ENCODE results near the gene GPC4.
"Not testable (repeated sequence)": the region's sequence is repeated elsewhere in the genome, so short reads cannot be mapped to it uniquely, and the experiment has no call there.

Gene GPC4

GRCh38 chrX:133302775-133303445 is 112.4 kb downstream of the GPC4 start:
- no peak for DNase-seq

GRCh38 chrX:133300591-133300990 is 114.7 kb downstream of the GPC4 start:
- no peak for DNase-seq

- no peak for DNase-seq
These were observed 118.0 kb downstream of the GPC4 start for GRCh38 chrX:133297284-133297683.

- no peak for DNase-seq
These were observed 121.2 kb downstream of the GPC4 start for GRCh38 chrX:133294126-133294525.

GRCh38 chrX:133290076-133290475 is 125.2 kb downstream of the GPC4 start:
- DNase-seq: no peak

GRCh38 chrX:133287860-133288259 is 127.4 kb downstream of the GPC4 start:
- DNase-seq: no peak

GRCh38 chrX:133285341-133285740 is 129.9 kb downstream of the GPC4 start:
- no peak for DNase-seq

- DNase-seq: not testable (repeated sequence)
These were observed 136.1 kb downstream of the GPC4 start for GRCh38 chrX:133279112-133279730.

GRCh38 chrX:133273180-133273579 is 142.1 kb downstream of the GPC4 start:
- no peak for DNase-seq

GRCh38 chrX:133269168-133269567 is 146.1 kb downstream of the GPC4 start:
- DNase-seq: no peak

GRCh38 chrX:133267621-133268020 is 147.7 kb downstream of the GPC4 start:
- DNase-seq: no peak

GRCh38 chrX:133265331-133265730 is 150.0 kb downstream of the GPC4 start:
- DNase-seq: no peak

GRCh38 chrX:133258481-133258880 is 156.8 kb downstream of the GPC4 start:
- DNase-seq: no peak

GRCh38 chrX:133254666-133255065 is 160.6 kb downstream of the GPC4 start:
- peak in 1 of 2 experiments; percentile 29 for DNase-seq

GRCh38 chrX:133251204-133251603 is 164.1 kb downstream of the GPC4 start:
- DNase-seq: no peak

GRCh38 chrX:133250184-133251100 is 164.8 kb downstream of the GPC4 start:
- no peak for DNase-seq

All from NCI-H526 (cell line).